GM18909 (cell line): ENCODE data around the gene TSPEAR.
"Not testable (repeated sequence)": the region's sequence is repeated elsewhere in the genome, so short reads cannot be mapped to it uniquely, and the experiment has no call there.

ENCODE experiments used
- ATAC-seq: cut with Tn5 transposase; IDR thresholded peaks from one replicate; pipeline ENCODE4 v1.9.1; 2021; ENCODE audit warnings: mild to moderate bottlenecking; ENCODE audit not compliant: unreplicated experiment, poor library complexity

The TSPEAR gene

GRCh38 chr21:44513389-44514217 lies 197.8 kb downstream of the TSPEAR start:
- no peak for ATAC-seq

GRCh38 chr21:44512496-44513388 lies 198.6 kb downstream of the TSPEAR start:
- no peak for ATAC-seq

GRCh38 chr21:44511938-44512275 lies 199.5 kb downstream of the TSPEAR start:
- ATAC-seq: no peak

- no peak for ATAC-seq
Measured at GRCh38 chr21:44511219-44511937, 200.0 kb downstream of the TSPEAR start.

GRCh38 chr21:44510508-44511218 lies 200.7 kb downstream of the TSPEAR start:
- no peak for ATAC-seq

GRCh38 chr21:44510109-44510507 lies 201.3 kb downstream of the TSPEAR start:
- ATAC-seq: no peak

GRCh38 chr21:44509539-44509938 lies 201.8 kb downstream of the TSPEAR start:
- ATAC-seq: no peak

- no peak for ATAC-seq
Measured at GRCh38 chr21:44508711-44509445, 202.5 kb downstream of the TSPEAR start.

GRCh38 chr21:44508426-44508710 lies 203.0 kb downstream of the TSPEAR start:
- no peak for ATAC-seq

GRCh38 chr21:44507673-44508425 lies 203.5 kb downstream of the TSPEAR start:
- no peak for ATAC-seq

- no peak for ATAC-seq
Measured at GRCh38 chr21:44506279-44507255, 204.8 kb downstream of the TSPEAR start.

- no peak for ATAC-seq
Measured at GRCh38 chr21:44505673-44506278, 205.6 kb downstream of the TSPEAR start.

GRCh38 chr21:44503901-44504399 lies 207.4 kb downstream of the TSPEAR start:
- ATAC-seq: no peak

GRCh38 chr21:44503006-44503889 lies 208.1 kb downstream of the TSPEAR start:
- not testable (repeated sequence) for ATAC-seq

GRCh38 chr21:44502171-44502958 lies 209.0 kb downstream of the TSPEAR start:
- ATAC-seq: no peak

GRCh38 chr21:44500111-44500510 lies 211.3 kb downstream of the TSPEAR start:
- no peak for ATAC-seq
